Choroid plexus epithelial cell (primary cell): ENCODE measurements around the gene PIMREG.

ENCODE experiments used
- DNase-seq: peaks from one replicate; pipeline ENCODE4 v3.0.0-alpha.2; 2010; ENCODE audit warnings: low read depth
- H3K4me3 ChIP-seq: 2 replicates; pipeline ENCODE4 v1.5.1; 2011; ENCODE audit warnings: low read depth, mild to moderate bottlenecking, control low read depth, low read length, moderate library complexity
- CTCF ChIP-seq: conservative IDR thresholded peaks from 2 replicates; pipeline ENCODE4 v1.5.1; 2011; ENCODE audit warnings: low read depth, mild to moderate bottlenecking, control low read depth, inconsistent platforms, low read length, moderate library complexity

Gene PIMREG

GRCh38 chr17:6474906-6475305 lies 30.7 kb downstream of the PIMREG start:
- no peak for TF ChIP-seq CTCF
- peak; percentile 33 for DNase-seq
- H3K4me3 ChIP-seq: no peak overlapping the region

DNA sequence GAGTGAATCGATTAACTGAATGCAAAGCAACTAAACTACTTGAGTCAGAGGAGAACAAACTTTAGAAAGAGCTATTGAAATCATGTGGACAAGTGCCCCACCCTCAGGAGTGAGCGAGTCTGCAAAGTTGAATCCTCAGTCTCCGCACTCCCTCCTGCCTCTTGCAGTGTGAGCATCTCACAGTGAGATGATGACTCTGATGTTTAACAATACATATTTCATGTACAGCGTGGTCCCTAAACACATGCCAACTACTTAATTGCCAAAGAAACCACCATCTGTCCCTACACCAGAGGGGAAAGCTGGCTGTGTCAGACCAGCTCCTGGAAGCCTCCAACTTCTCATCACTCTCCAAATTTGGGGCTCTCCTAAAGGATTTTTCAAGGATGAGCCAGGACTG lies 31.2 kb downstream of the PIMREG start:
- DNase-seq: no peak
- no peak overlapping the region for H3K4me3 ChIP-seq
- no peak for TF ChIP-seq CTCF

GRCh38 chr17:6476076-6476809 lies 32.0 kb downstream of the PIMREG start:
- no peak for TF ChIP-seq CTCF
- no peak for DNase-seq
- H3K4me3 ChIP-seq: no peak overlapping the region

DNA sequence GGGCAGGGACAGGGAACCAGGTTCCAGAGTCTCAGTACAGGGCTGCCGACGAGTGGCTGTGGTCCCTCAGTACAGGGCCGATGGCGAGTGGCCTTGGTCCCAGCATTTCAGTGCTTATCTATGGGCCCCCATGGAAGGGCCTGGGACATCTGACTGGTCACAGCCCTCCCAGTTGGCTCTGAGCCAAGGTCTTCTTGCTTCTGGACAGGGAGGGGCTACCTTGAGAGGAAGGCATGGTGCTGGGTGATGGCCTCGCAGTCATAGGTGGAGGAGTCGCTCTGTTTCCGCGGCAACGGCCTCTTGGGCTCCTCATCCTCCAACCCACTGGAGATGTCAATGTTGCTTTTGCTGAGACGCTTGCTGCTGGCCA lies 32.5 kb downstream of the PIMREG start:
- DNase-seq: no peak
- H3K4me3 ChIP-seq: no peak overlapping the region
- TF ChIP-seq CTCF: no peak

DNA sequence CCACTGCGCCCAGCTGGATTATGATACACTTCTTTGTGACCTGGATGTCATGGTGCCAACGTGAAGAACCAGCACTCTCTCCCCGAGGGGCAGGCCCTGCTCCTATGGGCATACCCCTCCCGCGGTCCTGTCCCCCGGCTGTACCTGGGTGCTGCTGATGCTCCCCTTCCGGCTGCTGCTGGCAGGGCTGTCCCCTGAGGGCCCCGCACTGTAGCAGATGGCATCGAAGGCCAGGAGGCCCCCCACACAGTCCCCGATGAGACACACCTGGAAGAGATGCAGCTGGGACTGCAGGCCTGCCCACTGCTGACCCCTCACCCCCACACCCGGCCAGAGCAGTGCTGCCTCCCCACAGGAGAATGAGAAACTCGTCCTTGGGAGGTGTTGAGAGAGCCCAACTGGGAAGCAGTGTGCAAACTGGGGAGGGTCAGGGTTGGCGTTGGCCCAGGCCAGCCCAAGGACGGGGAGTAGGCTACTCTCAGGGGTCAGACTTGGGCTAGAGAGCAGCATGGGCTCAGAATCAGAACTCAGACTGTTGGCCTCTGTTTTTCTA lies 33.7 kb downstream of the PIMREG start:
- no peak for TF ChIP-seq CTCF
- no peak for DNase-seq
- no peak overlapping the region for H3K4me3 ChIP-seq

DNA sequence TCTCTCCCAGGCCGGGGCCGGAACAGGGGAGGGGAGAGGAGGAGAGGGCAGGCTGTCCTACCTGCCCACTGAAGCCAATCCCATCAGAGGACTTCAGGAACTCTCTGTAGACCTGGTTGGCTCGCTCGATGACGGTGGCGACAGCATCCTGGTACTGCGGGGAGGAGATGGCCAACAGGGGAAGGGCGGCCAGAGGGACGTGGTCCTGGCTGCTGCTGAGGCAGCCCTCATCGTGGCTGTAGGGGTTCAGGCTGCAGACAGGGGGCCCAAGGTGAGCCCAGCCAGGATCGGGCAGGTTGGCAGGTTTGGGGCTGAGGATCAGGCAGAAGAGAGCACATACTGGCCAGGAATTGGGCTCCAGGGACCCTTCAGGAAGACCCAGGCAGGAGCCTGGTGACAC lies 34.2 kb downstream of the PIMREG start:
- no peak for TF ChIP-seq CTCF

More for the DNA sequence above, 34.2 kb downstream of the PIMREG start:
- DNase-seq: no peak
- H3K4me3 ChIP-seq: no peak overlapping the region
